MM.1S (cell line): ENCODE data around the gene LMNTD2.

Experiments used
- CTCF ChIP-seq: fragments of 300-600 bp; sonication (generic); IDR thresholded peaks from 2 replicates; pipeline ENCODE4 v1.5.1; 2016; ENCODE audit warnings: antibody characterized with exemption, low read length, mixed read lengths
- EZH2 ChIP-seq: fragments of 300-600 bp; sonication (generic); optimal IDR thresholded peaks from 2 replicates; pipeline ENCODE3; 2017; ENCODE audit warnings: low read depth, mild to moderate bottlenecking, antibody characterized with exemption, low read length, mixed read lengths
- EZH2phosphoT487 ChIP-seq: fragments of 300-600 bp; sonication (generic); IDR thresholded peaks from 2 replicates; pipeline ENCODE4 v1.6.1; 2018; ENCODE audit warnings: antibody characterized with exemption, low read length

- TF ChIP-seq EZH2 = no peak
- TF ChIP-seq EZH2phosphoT487 = no peak
- no peak for TF ChIP-seq CTCF
Observed at GRCh38 chr11:577611-577894, 17.0 kb upstream of the LMNTD2 start.
